Measurements from ENCODE around the gene IGFBP5.

DNA sequence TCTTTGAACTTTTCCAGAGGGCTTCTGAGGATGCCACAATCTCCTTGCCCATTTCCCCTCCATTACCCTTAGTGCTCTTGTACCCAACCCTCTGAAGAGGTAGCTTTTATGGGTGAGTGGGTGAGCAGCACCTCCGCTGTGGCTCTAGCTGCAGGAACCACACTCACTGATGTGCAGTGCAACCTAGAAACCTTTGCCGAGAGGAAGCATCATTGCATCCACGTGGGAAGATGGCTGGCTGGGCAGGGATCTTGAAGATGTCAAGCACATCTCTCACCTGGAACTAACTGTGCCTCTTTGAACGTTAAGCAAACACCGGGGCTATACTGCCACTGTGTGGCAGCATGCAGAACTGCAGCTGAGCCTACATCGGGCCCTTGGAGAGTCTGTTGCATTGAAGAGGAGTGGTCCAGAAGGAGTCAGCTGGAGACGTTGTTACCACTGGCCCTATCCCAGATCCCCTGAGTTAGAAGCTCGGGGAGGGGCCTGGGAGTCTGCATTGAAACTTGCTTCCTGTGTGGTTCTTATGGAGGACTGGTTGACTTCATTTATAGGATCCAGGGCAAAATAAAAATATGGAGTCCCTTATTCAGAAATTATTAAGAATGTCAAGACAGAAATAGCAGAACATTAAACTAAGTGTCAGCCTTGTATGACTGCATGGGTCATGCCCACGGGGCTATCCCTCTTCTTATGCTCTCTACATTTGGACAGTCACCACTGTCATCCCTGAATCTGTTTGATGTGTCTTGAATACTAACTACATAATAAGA is 28.7 kb downstream of the IGFBP5 start:
- TF ChIP-seq CTCF (IDR thresholded peaks at IDR 0.05) (peak; percentile 98), EZH2 (IDR thresholded peaks at IDR 0.05; ENCODE audit: borderline replicate concordance, insufficient read depth, low read depth, low read length, poor library complexity, severe bottlenecking) (no peak)

All from B cell (primary cell).